ENCODE measurements around the gene PKDREJ. TPM values are rescaled to one million over a fixed set of nuclear protein-coding genes. Genes with fewer than 3 reads are reported as not detected.
"Not testable (repeated sequence)": the region's sequence is repeated elsewhere in the genome, so short reads cannot be mapped to it uniquely, and the experiment has no call there.

PKDREJ gene
- polyA plus RNA-seq (2013, experiment 1 of 2; ENCODE audit: insufficient read length): 0.20 TPM
- 0.15 TPM for polyA plus RNA-seq (2013, experiment 2 of 2; ENCODE audit: insufficient read length)

- DNase-seq: no peak
Measured at GRCh38 chr22:46263216-46263590, at the start of gene PKDREJ. TSS of gene PKDREJ (minus strand) at chr22:46263343. CDS start at chr22:46263322, 21 bp downstream.

- not testable (repeated sequence) for DNase-seq
Measured at GRCh38 chr22:46312848-46313247, 49.7 kb upstream of the PKDREJ start.

DNA sequence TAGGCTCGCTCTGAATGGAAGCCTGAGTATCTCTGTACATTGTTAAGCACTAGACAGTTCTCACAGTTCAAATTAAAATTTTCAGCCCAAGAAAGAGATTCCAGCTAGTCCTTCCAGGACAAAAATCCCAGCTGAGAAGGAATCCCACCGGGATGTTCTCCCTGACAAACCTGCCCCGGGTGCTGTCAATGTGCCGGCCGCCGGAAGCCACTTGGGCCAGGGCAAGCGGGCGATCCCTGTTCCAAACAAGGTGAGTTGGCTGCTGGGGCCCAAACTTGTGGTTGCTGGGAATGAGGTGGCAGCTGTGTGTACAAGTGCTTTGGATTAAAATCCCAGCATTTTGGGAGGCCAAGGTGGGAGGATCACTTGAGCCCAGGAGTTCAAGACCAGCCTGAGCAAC lies 48.9 kb upstream of the PKDREJ start:
- no peak for DNase-seq

GRCh38 chr22:46309526-46310085 lies 46.5 kb upstream of the PKDREJ start:
- DNase-seq: no peak

- no peak for DNase-seq
Measured at GRCh38 chr22:46308283-46308988, 45.3 kb upstream of the PKDREJ start.

DNA sequence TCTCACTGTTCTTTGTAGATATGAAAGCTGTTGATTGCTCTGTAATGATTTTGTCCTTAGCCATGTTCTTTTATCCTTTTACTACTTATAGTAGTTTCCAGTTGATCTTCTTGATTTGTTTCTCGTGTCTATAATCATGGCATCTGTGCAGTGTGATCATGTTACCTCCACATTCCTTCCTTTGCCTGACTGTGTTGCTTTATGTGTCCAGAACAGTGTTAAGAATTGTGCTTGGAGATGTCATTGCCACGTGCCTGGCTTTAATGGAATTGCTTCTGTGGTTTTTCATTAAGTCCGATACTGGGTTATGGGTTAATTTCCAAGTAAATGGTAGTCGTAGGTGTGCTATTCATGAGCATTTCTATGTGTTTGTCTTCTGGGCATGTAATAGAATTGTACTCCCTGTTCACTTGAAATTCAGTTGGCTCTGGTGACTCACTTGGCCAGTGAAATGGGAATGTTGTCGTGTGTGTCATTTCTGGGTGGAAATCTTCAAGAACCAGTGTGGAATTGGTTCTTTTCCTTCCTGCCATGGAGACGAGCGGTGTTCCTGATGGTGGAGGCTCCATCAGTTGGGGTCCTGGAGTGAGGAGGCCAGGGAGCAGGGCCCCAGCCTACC lies 40.3 kb upstream of the PKDREJ start:
- peak; percentile 12 for DNase-seq

DNA sequence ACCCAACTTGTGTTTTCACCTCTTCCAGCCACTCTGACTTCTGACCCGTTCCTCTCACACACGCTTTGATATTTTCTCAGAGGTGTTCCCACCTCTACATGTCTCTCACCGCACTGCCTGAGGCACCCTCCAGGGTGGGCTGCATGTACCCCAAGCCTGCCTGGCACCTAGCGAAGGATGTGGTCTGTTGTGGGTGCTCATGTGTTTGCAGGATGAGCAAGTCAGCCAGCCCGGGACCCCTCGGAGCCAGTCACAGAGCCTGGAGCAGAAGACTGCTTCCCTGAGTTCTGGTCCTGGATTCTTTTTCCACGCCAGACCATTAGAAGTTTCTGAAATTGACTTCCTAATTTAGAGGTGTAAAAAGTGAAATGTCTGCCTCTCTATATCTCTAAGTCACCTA lies 37.3 kb upstream of the PKDREJ start:
- DNase-seq: no peak

- DNase-seq: no peak
Measured at GRCh38 chr22:46299101-46299500, 36.0 kb upstream of the PKDREJ start.

DNA sequence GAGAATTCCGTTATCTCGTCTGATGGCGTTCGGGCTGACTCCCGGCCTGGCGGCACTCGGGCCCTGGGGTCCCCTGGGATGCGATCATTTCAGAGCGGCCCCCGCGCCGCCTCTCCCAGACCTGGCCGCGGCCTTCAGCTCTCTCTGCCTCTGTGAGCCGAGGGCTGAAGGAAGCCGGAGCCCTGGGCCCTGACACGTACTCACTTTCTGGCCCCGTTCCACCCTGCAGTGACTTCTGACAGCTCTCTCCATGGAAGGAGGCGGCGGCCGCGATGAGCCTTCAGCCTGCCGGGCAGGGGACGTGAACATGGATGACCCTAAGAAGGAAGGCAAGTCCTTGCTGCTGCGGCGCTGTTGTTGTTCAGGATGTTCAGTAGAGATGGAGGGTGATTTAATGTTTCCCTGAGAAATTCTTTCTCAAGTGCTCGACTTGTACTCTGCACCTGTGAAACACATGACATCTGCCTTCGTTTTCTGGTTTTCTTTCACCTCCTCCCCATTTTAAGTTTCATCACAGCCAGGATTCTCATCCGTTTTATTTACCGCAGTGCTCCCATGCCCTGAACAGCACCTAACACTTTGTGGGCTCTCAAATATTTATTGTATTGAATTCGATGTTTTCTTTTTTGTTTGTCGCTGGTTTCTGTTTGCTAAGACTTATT lies 34.1 kb upstream of the PKDREJ start:
- DNase-seq: peak; percentile 46

GRCh38 chr22:46296257-46297150 lies 33.4 kb upstream of the PKDREJ start, which contains the start of gene GTSE1:
TSS of gene GTSE1 (plus strand) at chr22:46296870. CDS start at chr22:46297401, 531 bp downstream.
- DNase-seq: peak; percentile 98

- DNase-seq: no peak
Measured at GRCh38 chr22:46295277-46295971, 32.3 kb upstream of the PKDREJ start.

GRCh38 chr22:46294784-46295183 lies 31.6 kb upstream of the PKDREJ start:
- DNase-seq: no peak

DNA sequence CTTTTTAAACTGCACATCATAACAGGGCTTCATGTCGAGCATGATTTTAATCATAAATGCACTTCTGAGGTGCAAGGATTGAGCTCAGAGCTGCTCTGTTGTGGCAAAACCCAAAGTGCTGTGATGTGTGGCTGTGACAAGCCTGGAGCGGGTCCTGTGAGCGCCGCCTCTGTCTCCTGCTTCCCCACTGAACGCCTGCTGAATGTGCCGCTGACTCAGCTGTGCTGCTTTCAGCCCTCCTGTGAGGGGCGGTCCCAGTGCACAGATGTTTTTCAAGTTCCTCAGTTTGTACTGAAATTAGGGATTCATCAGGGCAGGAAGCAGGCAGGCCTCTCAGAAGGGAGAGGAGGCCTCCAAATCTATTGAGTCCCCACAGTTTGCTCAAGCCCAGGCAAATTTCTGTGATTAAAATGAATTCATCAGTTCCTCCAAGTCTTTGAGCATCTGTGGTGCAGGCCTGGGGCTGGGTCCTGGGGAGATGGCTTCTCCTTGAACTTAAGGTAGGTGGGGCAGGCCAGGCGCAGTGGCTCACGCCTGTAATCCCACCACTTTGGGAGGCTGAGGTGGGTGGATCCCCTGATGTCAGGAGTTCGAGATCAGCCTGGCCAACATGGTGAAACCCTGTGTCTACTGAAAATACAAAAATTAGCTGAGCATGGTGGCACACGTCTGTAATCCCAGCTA lies 30.6 kb upstream of the PKDREJ start:
- peak; percentile 80 for DNase-seq

GRCh38 chr22:46292732-46293131 lies 29.6 kb upstream of the PKDREJ start:
- no peak for DNase-seq

DNA sequence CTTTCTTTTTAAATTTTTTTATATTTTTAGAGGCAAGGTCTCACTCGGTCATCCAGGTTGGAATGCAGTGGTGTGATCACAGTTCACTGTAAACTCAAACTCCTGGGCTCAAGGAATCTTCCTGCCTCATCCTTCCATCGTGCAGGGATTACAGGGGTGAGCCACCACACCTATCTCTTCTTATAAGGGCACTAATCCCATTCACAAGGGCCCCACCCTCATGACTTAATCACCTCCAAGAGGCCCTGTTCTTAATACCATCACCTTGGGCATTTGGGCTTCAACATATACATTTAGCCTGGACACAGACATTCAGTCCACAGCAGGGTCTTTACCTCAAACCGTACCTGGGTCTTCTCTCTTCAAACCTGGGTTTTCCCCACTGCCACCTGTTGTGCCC lies 29.0 kb upstream of the PKDREJ start:
- no peak for DNase-seq

- DNase-seq: no peak
Measured at GRCh38 chr22:46290843-46291785, 28.0 kb upstream of the PKDREJ start.

DNA sequence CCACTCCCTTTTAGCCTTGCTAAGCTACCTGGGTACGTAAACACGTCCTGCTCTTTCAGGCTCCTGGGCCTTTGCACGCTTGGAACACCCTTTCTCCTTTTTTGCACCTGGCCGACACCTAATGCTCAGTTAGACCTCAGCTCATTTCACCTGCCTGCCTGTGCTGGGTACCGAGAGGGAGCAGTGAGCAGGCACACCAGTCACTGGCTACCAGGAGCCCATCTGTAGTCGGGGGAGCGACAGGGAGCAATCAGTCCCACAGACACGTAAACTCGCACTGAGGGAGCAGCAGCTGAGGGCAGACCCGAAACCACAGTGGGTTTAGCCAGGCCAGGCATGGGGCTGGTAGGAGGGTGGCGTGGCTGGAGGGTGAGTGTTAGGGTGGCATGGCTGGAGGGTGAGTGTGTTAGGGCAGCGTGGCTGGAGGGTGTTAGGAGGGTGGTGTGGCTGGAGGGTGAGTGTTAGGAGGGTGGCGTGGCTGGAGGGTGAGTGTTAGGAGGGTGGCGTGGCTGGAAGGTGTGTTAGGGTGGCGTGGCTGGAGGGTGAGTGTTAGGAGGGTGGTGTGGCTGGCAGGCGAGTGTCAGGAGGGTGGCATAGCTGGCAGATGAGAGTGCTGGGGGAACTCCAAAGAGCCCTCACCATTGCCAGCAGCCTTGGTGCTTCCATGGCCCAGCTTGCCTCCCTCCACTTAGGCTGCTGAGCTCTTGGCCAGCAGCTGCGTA lies 27.1 kb upstream of the PKDREJ start:
- no peak for DNase-seq

DNA sequence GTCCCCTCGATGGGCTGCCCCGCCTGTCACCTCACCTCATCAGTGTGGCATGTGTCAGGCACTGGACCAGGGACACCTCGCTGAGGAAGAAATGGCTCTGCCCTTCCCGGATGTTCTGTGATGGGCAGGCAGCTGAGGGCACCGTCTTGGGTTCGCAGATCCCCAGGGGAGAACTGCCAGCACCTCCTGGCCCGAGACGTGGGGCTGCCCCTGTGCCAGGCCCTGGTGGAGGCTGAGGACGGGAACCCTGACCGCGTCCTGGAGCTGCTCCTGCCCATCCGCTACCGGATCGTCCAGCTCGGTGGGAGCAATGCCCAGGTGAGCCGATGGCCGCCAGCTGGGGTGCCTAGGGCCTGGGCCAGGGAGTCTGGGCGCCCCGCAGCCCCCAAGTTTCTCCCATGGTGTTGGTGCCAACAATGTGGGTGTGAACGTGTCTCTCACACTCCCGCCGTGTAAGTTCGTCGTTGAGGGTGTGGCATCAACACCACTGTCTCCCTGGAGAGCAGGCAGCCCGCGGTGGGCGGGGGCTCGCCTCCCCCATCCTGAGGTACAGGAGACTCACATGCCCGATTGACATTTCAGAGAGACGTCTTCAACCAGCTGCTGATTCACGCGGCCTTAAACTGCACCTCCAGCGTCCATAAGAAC lies 26.2 kb upstream of the PKDREJ start:
- no peak for DNase-seq

GRCh38 chr22:46288846-46289243 lies 25.7 kb upstream of the PKDREJ start:
- no peak for DNase-seq
